GM23338 (cell line): ENCODE measurements around the gene TAGLN2. TPM values are rescaled to one million over a fixed set of nuclear protein-coding genes. Genes with fewer than 3 reads are reported as not detected.

Source experiments
- ATAC-seq: fragments of 200-7000 bp; cut with Tn5 transposase; 3 replicates; pipeline ENCODE4 v1.9.1; 2020
- DNase-seq: peaks from one replicate; pipeline ENCODE4 v3.0.0-alpha.2; 2015; ENCODE audit warnings: low spot score
- H2AFZ ChIP-seq: fragments of 200-600 bp; sonication (generic); 2 replicates; pipeline ENCODE4 v1.8.0; 2016; ENCODE audit warnings: antibody characterized with exemption, mild to moderate bottlenecking, moderate library complexity
- H3F3A ChIP-seq: fragments of 200-600 bp; sonication (generic); replicated peaks from 2 replicates; pipeline ENCODE4 v1.8.0; 2017; ENCODE audit warnings: antibody characterized with exemption, mixed run types, low read depth
- H3K27ac ChIP-seq: fragments of 200-600 bp; sonication (generic); 2 replicates; pipeline ENCODE4 v1.6.1; 2016; ENCODE audit warnings: low read depth
- H3K27me3 ChIP-seq: fragments of 200-600 bp; sonication (generic); 2 replicates; pipeline ENCODE4 v1.8.0; 2016; ENCODE audit warnings: mild to moderate bottlenecking, mixed run types, moderate library complexity; ENCODE audit not compliant: insufficient read depth
- H3K36me3 ChIP-seq: fragments of 200-600 bp; sonication (generic); 2 replicates; pipeline ENCODE4 v1.8.0; 2016; ENCODE audit warnings: mild to moderate bottlenecking; ENCODE audit not compliant: insufficient read depth
- H3K4me1 ChIP-seq: fragments of 200-600 bp; sonication (generic); 2 replicates; pipeline ENCODE4 v1.8.0; 2016; ENCODE audit warnings: mild to moderate bottlenecking, moderate library complexity; ENCODE audit not compliant: insufficient read depth
- H3K4me2 ChIP-seq: fragments of 200-600 bp; sonication (generic); 2 replicates; pipeline ENCODE4 v1.7.1; 2017; ENCODE audit warnings: mixed run types
- H3K4me3 ChIP-seq: fragments of 200-600 bp; sonication (generic); 2 replicates; pipeline ENCODE4 v1.6.1; 2016; ENCODE audit warnings: mixed run types
- H3K79me2 ChIP-seq: fragments of 200-600 bp; sonication (generic); replicated peaks from 2 replicates; pipeline ENCODE4 v1.8.0; 2017; ENCODE audit warnings: mild to moderate bottlenecking; ENCODE audit not compliant: insufficient read depth
- H3K9me2 ChIP-seq: fragments of 200-600 bp; sonication (generic); 2 replicates; pipeline ENCODE4 v1.8.0; 2017; ENCODE audit not compliant: insufficient read depth
- H4K20me1 ChIP-seq: fragments of 200-600 bp; sonication (generic); replicated peaks from 2 replicates; pipeline ENCODE4 v1.8.0; 2017; ENCODE audit warnings: mild to moderate bottlenecking; ENCODE audit not compliant: insufficient read depth
- H3K27ac Mint-ChIP-seq: 2 replicates; pipeline ENCODE4 v1.8.0; 2020; ENCODE audit warnings: inconsistent platforms, mild to moderate bottlenecking, moderate library complexity, mixed read lengths
- H3K27me3 Mint-ChIP-seq: 3 replicates; pipeline ENCODE4 v1.8.0; 2022; ENCODE audit warnings: low read depth, mild to moderate bottlenecking, moderate library complexity, mixed read lengths, inconsistent platforms; ENCODE audit not compliant: insufficient read depth, poor library complexity
- H3K36me3 Mint-ChIP-seq: 3 replicates; pipeline ENCODE4 v1.8.0; 2021; ENCODE audit warnings: low read depth, mild to moderate bottlenecking, inconsistent platforms, moderate library complexity, mixed read lengths
- H3K4me1 Mint-ChIP-seq: 3 replicates; pipeline ENCODE4 v1.8.0; 2020; ENCODE audit warnings: mild to moderate bottlenecking, inconsistent platforms, mixed read lengths
- H3K4me3 Mint-ChIP-seq: 3 replicates; pipeline ENCODE4 v1.8.0; 2021; ENCODE audit warnings: moderate library complexity, mild to moderate bottlenecking, inconsistent platforms, mixed read lengths
- H3K9me3 Mint-ChIP-seq: 3 replicates; pipeline ENCODE4 v1.8.0; 2020; ENCODE audit warnings: moderate library complexity, mild to moderate bottlenecking, inconsistent platforms, mixed read lengths
- CREB1 ChIP-seq: fragments of 250-450 bp; sonication (Bioruptor Pico); IDR thresholded peaks from 2 replicates; pipeline ENCODE4 v1.5.0; 2020; ENCODE audit warnings: low read depth, mild to moderate bottlenecking, moderate library complexity
- ETS1 ChIP-seq: IDR thresholded peaks from 2 replicates; pipeline ENCODE4 v1.6.1; 2016; ENCODE audit warnings: antibody characterized with exemption
- EZH2 ChIP-seq: fragments of 200-600 bp; sonication (generic); IDR thresholded peaks from one replicate; pipeline ENCODE4 v1.8.0; 2017; ENCODE audit warnings: antibody characterized with exemption, mild to moderate bottlenecking, low read depth; ENCODE audit not compliant: unreplicated experiment
- EZH2phosphoT487 ChIP-seq: fragments of 200-600 bp; sonication (generic); IDR thresholded peaks from one replicate; pipeline ENCODE4 v1.8.1; 2018; ENCODE audit warnings: antibody characterized with exemption; ENCODE audit not compliant: unreplicated experiment
- POLR2AphosphoS5 ChIP-seq: IDR thresholded peaks from 2 replicates; pipeline ENCODE4 v1.6.1; 2016; ENCODE audit warnings: antibody characterized with exemption, low read depth
- ZNF462 ChIP-seq: fragments of 250-450 bp; sonication (Bioruptor Pico); IDR thresholded peaks from 2 replicates; pipeline ENCODE4 v1.5.0; 2020; ENCODE audit warnings: mild to moderate bottlenecking, moderate library complexity
- polyA plus RNA-seq: library from polyadenylated mRNA; unstranded; fragments of >200 nt; fragmentation: Nextera tagmentation; extraction: Ambion mirVana; gene quantifications from 2 replicates; pipeline ENCODE4 v1.2.1, GENCODE V29; 2016
- total RNA-seq: library from RNA; depleted of rRNA; stranded (reverse); fragments of >200 nt; shearing (Covaris generic); gene quantifications from 2 replicates; pipeline ENCODE4 v1.2.3, GENCODE V29; 2014

Gene TAGLN2
- total and polyA plus RNA-seq, 2 experiments from 2014 or later: 58.2 to 60.1 TPM

GRCh38 chr1:159961636-159962035 is 36.3 kb upstream of the TAGLN2 start (continued):
- no peak for TF ChIP-seq ZNF462 (CRISPR knock-in tag)
- no peak for TF ChIP-seq CREB1 (CRISPR knock-in tag)
- no peak for TF ChIP-seq ETS1
- no peak for TF ChIP-seq EZH2phosphoT487

- Histone ChIP-seq H4K20me1 (no peaks in the 10 kb centered on the region), H3K27ac (no peak overlapping the region), H3K36me3 (no peaks in the 10 kb centered on the region), H3K4me2 (no peak overlapping the region), H3K4me1 (peaks cover 9% of the 10 kb centered on the region; the same call in 1 of the 2 replicates), H3F3A (no peaks in the 10 kb centered on the region), H3K27me3 (no peaks in the 10 kb centered on the region), H2AFZ (no peak overlapping the region), H3K4me3 (no peak overlapping the region), H3K79me2 (no peaks in the 10 kb centered on the region), H3K9me2 (no peaks in the 10 kb centered on the region)
- H3K4me1 Mint-ChIP-seq: peaks cover 2% of the 10 kb centered on the region
- DNase-seq (no peak), ATAC-seq (no peak)
- H3K36me3 Mint-ChIP-seq: no peaks in the 10 kb centered on the region
- peaks cover 4% of the 10 kb centered on the region for H3K27me3 Mint-ChIP-seq
- no peaks in the 10 kb centered on the region for H3K9me3 Mint-ChIP-seq
- H3K4me3 Mint-ChIP-seq: no peak overlapping the region
- H3K27ac Mint-ChIP-seq: no peak overlapping the region
- TF ChIP-seq POLR2AphosphoS5: no peak
- no peak for TF ChIP-seq EZH2
- TF ChIP-seq ZNF462 (CRISPR knock-in tag): no peak
Observed at GRCh38 chr1:159960721-159961381, 35.5 kb upstream of the TAGLN2 start.
